Muscle layer of duodenum (tissue), 2 donors: ENCODE data around the gene DCLRE1B.
A peak's percentile ranks its signal among the peaks of the same experiment; 100 is the strongest.

Experiments used
- H3K27ac ChIP-seq: one replicate; pipeline ENCODE4 v1.7.0; 2013; ENCODE audit warnings: mild to moderate bottlenecking, low read length
- H3K27me3 ChIP-seq: one replicate; pipeline ENCODE4 v1.7.0; 2013; ENCODE audit warnings: low read depth, mild to moderate bottlenecking, control low read depth, low read length
- H3K36me3 ChIP-seq, 2 donors: one replicate each; pipeline ENCODE4 v1.7.0; 2013; ENCODE audit warnings: low read length in 2 of 2, control low read depth in 1 of 2, mild to moderate bottlenecking in 1 of 2; ENCODE audit not compliant: insufficient read depth in 2 of 2, control insufficient read depth in 1 of 2
- H3K4me1 ChIP-seq, 2 donors: one replicate each; pipeline ENCODE4 v1.7.0; 2013; ENCODE audit warnings: low read length in 2 of 2, mild to moderate bottlenecking in 2 of 2, control low read depth in 1 of 2, moderate library complexity in 1 of 2; ENCODE audit not compliant: insufficient read depth in 2 of 2, control insufficient read depth in 1 of 2
- H3K4me3 ChIP-seq, 2 donors: one replicate each; pipeline ENCODE4 v1.7.0; 2013; ENCODE audit warnings: low read length in 2 of 2, low read depth in 1 of 2, mild to moderate bottlenecking in 1 of 2
- H3K9me3 ChIP-seq, 2 donors: one replicate each; pipeline ENCODE4 v1.7.0; 2013; ENCODE audit warnings: low read length in 2 of 2, control low read depth in 1 of 2, mild to moderate bottlenecking in 1 of 2; ENCODE audit not compliant: control insufficient read depth in 1 of 2
- donor health status: healthy.

The DCLRE1B gene

DNA sequence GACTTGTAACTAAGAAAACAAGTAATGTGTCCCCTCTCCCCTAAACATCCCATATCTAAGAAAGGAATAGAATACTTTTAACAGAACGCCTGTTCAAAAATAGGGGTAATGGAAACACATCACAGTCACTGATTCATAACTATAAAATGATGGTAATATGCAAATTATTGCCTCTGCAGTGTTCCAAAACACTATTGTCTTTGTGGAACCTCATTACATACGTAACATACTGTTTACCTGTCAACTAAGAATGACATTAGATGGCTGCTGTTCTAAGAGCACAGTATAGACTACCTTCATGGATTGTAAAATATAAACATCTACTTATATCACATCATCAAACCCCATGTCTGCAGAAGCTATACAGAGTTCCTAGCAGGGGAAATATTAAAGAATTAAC is 14.3 kb upstream of the DCLRE1B start:
- H3K4me1 ChIP-seq = peaks cover 0 to 4% of the 10 kb centered on the region in 2 donors
- no peak overlapping the region for H3K27ac ChIP-seq
- H3K9me3 ChIP-seq = no peaks in the 10 kb centered on the region
- peaks cover 13 to 17% of the 10 kb centered on the region in 2 donors for H3K36me3 ChIP-seq
- no peaks in the 10 kb centered on the region for H3K27me3 ChIP-seq
- no peak overlapping the region for H3K4me3 ChIP-seq

- Histone ChIP-seq H3K36me3 (peaks cover 19 to 25% of the 10 kb centered on the region in 2 donors), H3K4me1 (peaks cover 0 to 4% of the 10 kb centered on the region in 2 donors), H3K27me3 (no peaks in the 10 kb centered on the region), H3K27ac (no peak overlapping the region), H3K4me3 (no peak overlapping the region), H3K9me3 (no peaks in the 10 kb centered on the region)
Measured at GRCh38 chr1:113891631-113892220, 13.4 kb upstream of the DCLRE1B start.

GRCh38 chr1:113893267-113893666 is 11.9 kb upstream of the DCLRE1B start:
- no peak overlapping the region for H3K4me3 ChIP-seq
- peaks cover 27 to 32% of the 10 kb centered on the region in 2 donors for H3K36me3 ChIP-seq
- H3K27me3 ChIP-seq = no peaks in the 10 kb centered on the region
- H3K27ac ChIP-seq = no peak overlapping the region
- H3K9me3 ChIP-seq = no peaks in the 10 kb centered on the region
- H3K4me1 ChIP-seq = peaks cover 2 to 4% of the 10 kb centered on the region in 2 donors

DNA sequence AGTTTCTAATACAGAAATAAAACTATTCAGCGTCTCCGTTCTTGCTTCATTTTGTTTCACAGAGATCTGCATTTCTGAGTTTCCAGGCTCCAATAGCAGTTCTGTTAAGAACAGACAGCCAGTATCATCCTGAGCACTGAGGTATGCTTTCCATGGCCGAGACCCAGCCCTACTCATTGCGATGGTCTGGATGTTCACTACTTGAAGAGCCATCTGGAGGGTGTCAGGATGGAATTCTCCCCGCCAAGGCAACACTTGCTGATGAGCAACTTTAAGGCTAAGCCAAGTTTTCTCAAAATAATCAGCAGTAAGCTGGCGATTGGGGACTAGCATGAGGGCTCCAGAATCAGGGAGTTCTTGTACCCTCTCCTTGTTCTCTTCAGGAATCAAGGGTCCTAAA is 10.0 kb upstream of the DCLRE1B start:
- peaks cover 4 to 6% of the 10 kb centered on the region in 2 donors for H3K4me1 ChIP-seq
- H3K9me3 ChIP-seq = no peaks in the 10 kb centered on the region
- peaks cover 34 to 43% of the 10 kb centered on the region in 2 donors for H3K36me3 ChIP-seq
- no peak overlapping the region for H3K4me3 ChIP-seq
- no peaks in the 10 kb centered on the region for H3K27me3 ChIP-seq
- H3K27ac ChIP-seq = no peak overlapping the region

GRCh38 chr1:113895961-113896360 is 9.2 kb upstream of the DCLRE1B start:
- H3K4me1 ChIP-seq = peaks cover 4 to 6% of the 10 kb centered on the region in 2 donors

DNA sequence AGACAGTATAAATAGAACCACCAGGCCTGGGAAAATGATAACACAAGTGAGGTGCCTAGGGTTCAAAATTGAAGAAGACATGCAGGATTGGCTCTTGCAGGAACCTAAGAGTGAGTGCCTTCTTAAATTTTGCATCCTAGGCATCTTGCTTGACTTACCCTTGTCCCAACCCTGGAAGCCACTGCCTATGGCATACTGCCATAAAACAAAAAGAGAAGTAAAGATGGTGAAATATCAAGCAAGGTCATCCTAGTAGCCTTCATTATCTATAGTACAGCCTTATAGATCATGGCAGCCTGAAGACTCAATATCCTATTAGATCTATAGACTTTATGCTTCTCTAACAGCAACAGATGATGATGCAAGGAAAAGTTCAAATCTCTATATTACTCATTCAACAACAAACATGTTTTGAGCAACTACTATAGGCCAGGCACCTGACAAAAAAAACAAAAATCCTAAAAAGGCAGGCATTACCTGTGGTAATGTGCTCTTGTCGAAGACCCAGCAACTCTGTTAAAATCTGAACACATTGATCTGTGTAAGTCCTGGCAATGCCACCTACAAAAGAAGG is 6.8 kb upstream of the DCLRE1B start:
- H3K27ac ChIP-seq = no peak overlapping the region
- H3K9me3 ChIP-seq = no peaks in the 10 kb centered on the region
- H3K4me3 ChIP-seq = no peak overlapping the region
- H3K27me3 ChIP-seq = no peaks in the 10 kb centered on the region
- peaks cover 39 to 52% of the 10 kb centered on the region in 2 donors for H3K36me3 ChIP-seq
- peaks cover 4 to 6% of the 10 kb centered on the region in 2 donors for H3K4me1 ChIP-seq

More at GRCh38 chr1:113895961-113896360, 9.2 kb upstream of the DCLRE1B start:
- Histone ChIP-seq H3K9me3 (no peaks in the 10 kb centered on the region), H3K36me3 (peaks cover 39 to 52% of the 10 kb centered on the region in 2 donors), H3K4me3 (no peak overlapping the region), H3K27ac (no peak overlapping the region), H3K27me3 (no peaks in the 10 kb centered on the region)

DNA sequence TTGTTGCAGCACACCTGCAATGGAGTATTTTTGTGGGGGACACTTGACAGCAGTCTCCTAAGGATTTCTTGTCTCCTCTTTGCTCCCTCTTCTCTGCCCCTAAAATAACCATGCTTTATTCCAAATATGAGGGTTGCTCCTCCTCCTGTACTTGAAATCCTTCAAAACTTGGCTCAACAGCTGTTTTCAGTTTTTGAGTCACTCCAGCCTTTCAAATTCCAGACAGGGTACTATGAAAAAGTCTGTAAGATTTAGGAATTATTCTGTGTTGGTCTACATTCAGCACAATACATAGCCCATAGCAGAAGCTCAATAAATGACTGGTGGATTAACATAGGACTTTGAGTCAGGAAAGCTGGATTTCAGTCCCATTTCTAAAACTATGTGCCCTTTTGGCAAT is 6.0 kb upstream of the DCLRE1B start:
- Histone ChIP-seq H3K36me3 (peaks cover 38 to 52% of the 10 kb centered on the region in 2 donors), H3K27ac (no peak overlapping the region), H3K9me3 (no peaks in the 10 kb centered on the region), H3K4me1 (peaks cover 4 to 13% of the 10 kb centered on the region in 2 donors), H3K27me3 (no peaks in the 10 kb centered on the region), H3K4me3 (no peak overlapping the region)

- no peak overlapping the region for H3K27ac ChIP-seq
Measured at GRCh38 chr1:113901191-113901590, 3.9 kb upstream of the DCLRE1B start.

GRCh38 chr1:113903501-113904292 is 1.4 kb upstream of the DCLRE1B start:
- Histone ChIP-seq H3K36me3 (peaks cover 14 to 31% of the 10 kb centered on the region in 2 donors), H3K4me3 (peak overlapping the region; percentile 77 to 98), H3K9me3 (no peaks in the 10 kb centered on the region), H3K4me1 (peaks cover 0 to 21% of the 10 kb centered on the region in 2 donors), H3K27ac (peak overlapping the region; percentile 98), H3K27me3 (no peaks in the 10 kb centered on the region)

More at GRCh38 chr1:113901191-113901590, 3.9 kb upstream of the DCLRE1B start:
- H3K9me3 ChIP-seq = no peaks in the 10 kb centered on the region
- no peaks in the 10 kb centered on the region for H3K27me3 ChIP-seq
- peaks cover 0 to 22% of the 10 kb centered on the region in 2 donors for H3K4me1 ChIP-seq
- H3K36me3 ChIP-seq = peaks cover 17 to 35% of the 10 kb centered on the region in 2 donors
- H3K4me3 ChIP-seq = no peak overlapping the region

DNA sequence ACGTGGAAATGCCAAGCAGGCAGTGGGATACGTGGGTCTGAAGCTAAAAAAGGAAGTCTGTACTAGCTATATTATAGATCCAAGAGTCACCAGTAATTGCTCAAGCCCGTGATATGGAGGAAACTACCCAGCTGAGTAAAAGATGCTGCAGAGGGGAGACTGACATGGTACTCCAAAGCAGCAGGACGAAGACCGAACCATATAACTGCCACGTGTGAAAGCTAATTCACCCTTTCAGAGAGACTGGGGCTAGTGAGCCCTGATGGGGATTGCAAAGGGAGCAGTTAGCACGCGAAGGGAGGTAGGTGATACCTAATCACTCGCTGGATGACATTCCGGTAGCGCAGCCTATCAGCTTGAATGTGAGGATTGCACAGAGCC is 843 bp upstream of the DCLRE1B start:
- peak overlapping the region; percentile 77 to 98 for H3K4me3 ChIP-seq
- no peaks in the 10 kb centered on the region for H3K27me3 ChIP-seq
- H3K9me3 ChIP-seq = no peaks in the 10 kb centered on the region
- peaks cover 0 to 21% of the 10 kb centered on the region in 2 donors for H3K4me1 ChIP-seq
- peak overlapping the region; percentile 98 for H3K27ac ChIP-seq
- peaks cover 14 to 34% of the 10 kb centered on the region in 2 donors for H3K36me3 ChIP-seq

DNA sequence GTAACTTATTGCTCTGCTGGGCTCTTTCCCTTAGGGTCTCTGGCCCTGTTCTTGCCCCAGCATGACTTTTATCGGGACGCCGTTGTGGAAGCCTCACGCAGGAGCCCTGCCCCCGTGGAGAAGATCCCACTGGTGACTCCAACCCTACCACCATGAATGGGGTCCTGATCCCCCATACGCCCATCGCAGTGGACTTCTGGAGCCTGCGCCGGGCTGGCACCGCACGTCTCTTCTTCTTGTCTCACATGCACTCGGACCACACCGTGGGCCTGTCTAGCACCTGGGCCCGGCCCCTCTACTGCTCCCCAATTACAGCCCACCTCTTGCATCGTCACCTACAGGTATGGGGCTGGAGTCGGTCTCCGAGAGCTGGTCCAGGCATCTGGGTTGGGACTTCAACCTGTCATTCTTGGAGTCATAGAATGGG is 322 bp downstream of the DCLRE1B start:
- H3K27me3 ChIP-seq = no peaks in the 10 kb centered on the region
- H3K4me1 ChIP-seq = peaks cover 0 to 21% of the 10 kb centered on the region in 2 donors
- H3K27ac ChIP-seq = peak overlapping the region; percentile 98
- H3K4me3 ChIP-seq = peak overlapping the region; percentile 77 to 98
- peaks cover 11 to 23% of the 10 kb centered on the region in 2 donors for H3K36me3 ChIP-seq
- no peaks in the 10 kb centered on the region for H3K9me3 ChIP-seq
